Panc1 (cell line): ENCODE results near the gene ZNF444. TPM values are rescaled to one million over a fixed set of nuclear protein-coding genes. Genes with fewer than 3 reads are reported as not detected.

ENCODE experiments used
- ATAC-seq: fragments of 200-7000 bp; cut with Tn5 transposase; 2 replicates; pipeline ENCODE4 v1.9.1; 2020; ENCODE audit warnings: mild to moderate bottlenecking, moderate library complexity
- BruUV-seq: library from RNA; stranded (reverse); fragments of 400-500 nt; replicated peaks from 2 replicates; lab custom pipeline; 2021; lab: Mats Ljungman, UMichigan
- CTCF ChIA-PET: fragments of 300-600 bp; sonication (Branson Sonifier 250); formaldehyde crosslinking; loops from one replicate; lab custom pipeline; 2022; ENCODE audit warnings: antibody characterized with exemption; lab: Charles Lee
- POLR2A ChIA-PET: fragments of 300-600 bp; sonication (Branson Sonifier 250); formaldehyde crosslinking; loops from one replicate; lab custom pipeline; 2022; ENCODE audit warnings: antibody characterized with exemption; lab: Charles Lee
- DNase-seq: peaks from one replicate; pipeline ENCODE4 v3.0.0-alpha.2; 2010; ENCODE audit warnings: low read depth, low spot score
- H3K27ac ChIP-seq: 2 replicates; pipeline ENCODE4 v1.5.1; 2011; ENCODE audit warnings: mild to moderate bottlenecking, low read length, inconsistent platforms
- H3K27me3 ChIP-seq: fragments of 200-500 bp; sonication (Bioruptor generic); 2 replicates; pipeline ENCODE4 v1.6.0; 2014; ENCODE audit warnings: low read length, inconsistent platforms; ENCODE audit not compliant: control insufficient read depth, insufficient read depth
- H3K36me3 ChIP-seq: fragments of 200-500 bp; sonication (Bioruptor generic); 2 replicates; pipeline ENCODE4 v1.5.1; 2014; ENCODE audit warnings: inconsistent platforms, mild to moderate bottlenecking, low read length, moderate library complexity; ENCODE audit not compliant: control insufficient read depth, insufficient read depth
- H3K4me1 ChIP-seq: 2 replicates; pipeline ENCODE4 v1.5.1; 2011; ENCODE audit warnings: inconsistent platforms, mild to moderate bottlenecking, low read length, moderate library complexity; ENCODE audit not compliant: control insufficient read depth, insufficient read depth
- H3K4me3 ChIP-seq, 2 experiments: 2 replicates each; pipeline ENCODE4 v1.5.1; 2011 to 2012; ENCODE audit warnings: low read depth in 2 of 2, low read length in 2 of 2, mild to moderate bottlenecking in 2 of 2, inconsistent platforms in 1 of 2, moderate library complexity in 1 of 2
- H3K9me3 ChIP-seq: fragments of 200-500 bp; sonication (Bioruptor generic); 2 replicates; pipeline ENCODE4 v1.5.1; 2014; ENCODE audit warnings: low read depth, mild to moderate bottlenecking, inconsistent platforms, low read length, moderate library complexity; ENCODE audit not compliant: control insufficient read depth, insufficient read depth
- POLR2AphosphoS5 ChIP-seq: IDR thresholded peaks from 2 replicates; pipeline ENCODE4 v1.6.1; 2012; ENCODE audit warnings: mild to moderate bottlenecking, low read depth, low read length, moderate library complexity
- REST ChIP-seq, 2 experiments: IDR thresholded peaks; 2 replicates each; pipeline ENCODE4 v1.6.1; 2011 to 2012; ENCODE audit warnings: low read depth in 2 of 2, control low read depth in 1 of 2, low read length in 1 of 2, mild to moderate bottlenecking in 1 of 2, moderate library complexity in 1 of 2; ENCODE audit not compliant: insufficient read depth in 1 of 2
- SIN3A ChIP-seq: IDR thresholded peaks from 2 replicates; pipeline ENCODE4 v1.6.1; 2012; ENCODE audit warnings: low read depth, mild to moderate bottlenecking, low read length, moderate library complexity, borderline replicate concordance; ENCODE audit not compliant: insufficient read depth
- TCF7L2 ChIP-seq: IDR thresholded peaks from 2 replicates; pipeline ENCODE4 v1.6.1; 2011; ENCODE audit warnings: mild to moderate bottlenecking, low read depth, low read length, inconsistent platforms
- in situ Hi-C: cut with HindIII; loops from 2 replicates; pipeline ENCODE4 v1.10.0; 2016; ENCODE audit warnings: low sequenced_read_pairs, low pct_unique_long_range_greater_than_20kb
- intact Hi-C: fragments of 100-400 bp; cut with micrococcal nuclease; formaldehyde crosslinking; loops from one replicate; pipeline ENCODE4 v1.10.0; 2022; ENCODE audit not compliant: unreplicated experiment
- total RNA-seq: library from RNA; stranded (reverse); gene quantifications from one replicate; pipeline ENCODE4 v1.2.1, GENCODE V29; 2021; ENCODE audit not compliant: unreplicated experiment
- TF ChIP-seq, protein P1 (sequence below): fragments of 450-650 bp; IDR thresholded peaks from 2 replicates; pipeline ENCODE4 v1.5.1; 2017; ENCODE audit warnings: mild to moderate bottlenecking

The ZNF444 gene
- total RNA-seq, 1 experiment from 2014 or later = 81.5 TPM

- Histone ChIP-seq H3K9me3 (no peaks in the 10 kb centered on the region), H3K27me3 (no peaks in the 10 kb centered on the region), H3K27ac (no peak overlapping the region), H3K4me3 (no peak overlapping the region), H3K4me1 (no peaks in the 10 kb centered on the region), H3K36me3 (peaks cover 7% of the 10 kb centered on the region; the same call in 1 of the 2 replicates)
- ATAC-seq = no peak
- in situ Hi-C loops (no loop called here), intact Hi-C loops (no loop called here)
- ChIA-PET POLR2A (no interaction called here), CTCF (interaction anchor here (0.6 kb wide), 1 partner anchor 95 kb away, joined by 6 read pairs; no protein-coding TSS in a partner anchor)
- BruUV-seq = no TSS peak
- no peak for TF ChIP-seq REST (IDR thresholded peaks at IDR 0.05; ENCODE audit: insufficient read depth in 1 of 2, low read depth in 2 of 2, low read length in 1 of 2)
- TF ChIP-seq SIN3A = no peak
- TF ChIP-seq POLR2AphosphoS5 = no peak
- TF ChIP-seq, protein P1, sequence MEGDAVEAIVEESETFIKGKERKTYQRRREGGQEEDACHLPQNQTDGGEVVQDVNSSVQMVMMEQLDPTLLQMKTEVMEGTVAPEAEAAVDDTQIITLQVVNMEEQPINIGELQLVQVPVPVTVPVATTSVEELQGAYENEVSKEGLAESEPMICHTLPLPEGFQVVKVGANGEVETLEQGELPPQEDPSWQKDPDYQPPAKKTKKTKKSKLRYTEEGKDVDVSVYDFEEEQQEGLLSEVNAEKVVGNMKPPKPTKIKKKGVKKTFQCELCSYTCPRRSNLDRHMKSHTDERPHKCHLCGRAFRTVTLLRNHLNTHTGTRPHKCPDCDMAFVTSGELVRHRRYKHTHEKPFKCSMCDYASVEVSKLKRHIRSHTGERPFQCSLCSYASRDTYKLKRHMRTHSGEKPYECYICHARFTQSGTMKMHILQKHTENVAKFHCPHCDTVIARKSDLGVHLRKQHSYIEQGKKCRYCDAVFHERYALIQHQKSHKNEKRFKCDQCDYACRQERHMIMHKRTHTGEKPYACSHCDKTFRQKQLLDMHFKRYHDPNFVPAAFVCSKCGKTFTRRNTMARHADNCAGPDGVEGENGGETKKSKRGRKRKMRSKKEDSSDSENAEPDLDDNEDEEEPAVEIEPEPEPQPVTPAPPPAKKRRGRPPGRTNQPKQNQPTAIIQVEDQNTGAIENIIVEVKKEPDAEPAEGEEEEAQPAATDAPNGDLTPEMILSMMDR = no peak
- no peak for DNase-seq
Measured at GRCh38 chr19:56158170-56158757, 17.2 kb downstream of the ZNF444 start.

GRCh38 chr19:56159009-56159559 lies 18.0 kb downstream of the ZNF444 start:
- Histone ChIP-seq H3K4me3 (no peak overlapping the region), H3K27ac (no peak overlapping the region), H3K27me3 (no peaks in the 10 kb centered on the region), H3K9me3 (no peaks in the 10 kb centered on the region), H3K36me3 (peaks cover 7% of the 10 kb centered on the region; the same call in 1 of the 2 replicates), H3K4me1 (no peaks in the 10 kb centered on the region)
- TF ChIP-seq TCF7L2 (no peak), SIN3A (no peak), REST (IDR thresholded peaks at IDR 0.05; ENCODE audit: insufficient read depth in 1 of 2, low read depth in 2 of 2, low read length in 1 of 2) (no peak), POLR2AphosphoS5 (no peak)
- TF ChIP-seq, protein P1 = no peak
- no peak for DNase-seq
- BruUV-seq = no TSS peak
- intact Hi-C loops (no loop called here), in situ Hi-C loops (no loop called here)
- ChIA-PET POLR2A (no interaction called here), CTCF (interaction anchor here (0.6 kb wide), 1 partner anchor 94 kb away, joined by 6 read pairs; no protein-coding TSS in a partner anchor)
- ATAC-seq = no peak
